ENCODE results near the gene MAG. TPM values are rescaled to one million over a fixed set of nuclear protein-coding genes. Genes with fewer than 3 reads are reported as not detected.

MAG gene
- total and polyA plus RNA-seq, 2 of the 8 experiments (the other 6 are each of a cell fraction or from before 2014, with no cell fraction given), result 0.20 to 1.3 TPM

DNA sequence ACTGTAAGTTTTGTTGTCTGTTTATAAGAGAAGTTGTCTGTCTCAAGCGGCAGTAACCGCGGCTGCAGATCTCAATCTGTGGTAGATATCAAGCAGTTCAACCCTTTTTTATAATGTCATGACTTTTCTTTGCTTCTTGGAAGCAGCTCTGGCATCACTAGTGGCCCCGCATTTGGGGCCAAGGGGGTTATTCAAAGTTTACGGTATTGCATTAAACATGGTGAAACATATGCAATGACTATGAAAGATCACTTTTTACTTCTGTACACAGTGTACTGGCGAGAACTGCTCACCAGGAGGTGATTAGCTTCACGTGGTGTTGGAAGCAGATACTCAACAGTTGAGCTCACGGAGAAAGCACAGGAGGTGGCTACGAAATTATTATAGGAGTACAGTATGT, 61.7 kb downstream of the MAG start (continued):
- no peak for TF ChIP-seq E2F6 (IDR thresholded peaks at IDR 0.05)

Measured in H1 (cell line).